Activated CD8-positive, alpha-beta T cell treated with anti-CD3 and anti-CD28 coated beads, Interleukin-2, amount 10 ng/mL, durations not matched to agents 7 days and 5 days (primary cell): ENCODE measurements around the gene FAM168B. TPM values are rescaled to one million over a fixed set of nuclear protein-coding genes. Genes with fewer than 3 reads are reported as not detected.
"Not testable (repeated sequence)": the region's sequence is repeated elsewhere in the genome, so short reads cannot be mapped to it uniquely, and the experiment has no call there.

Experiments used
- ATAC-seq: fragments of 150-1000 bp; cut with Tn5 transposase; one replicate; pipeline ENCODE4 v1.10.0; 2021; ENCODE audit warnings: moderate library complexity
- CTCF ChIA-PET: fragments of 350-600 bp; sonication (Branson Sonifier 250); formaldehyde crosslinking; loops from one replicate; lab custom pipeline; 2021; ENCODE audit warnings: antibody characterized with exemption; lab: Charles Lee
- POLR2A ChIA-PET: fragments of 350-600 bp; sonication (Branson Sonifier 250); formaldehyde crosslinking; loops from one replicate; lab custom pipeline; 2021; ENCODE audit warnings: antibody characterized with exemption; lab: Charles Lee
- DNase-seq: peaks from one replicate; pipeline ENCODE4 v3.0.0-alpha.2; 2020
- H3K27ac Mint-ChIP-seq: one replicate; pipeline ENCODE4 v1.8.0; 2021; ENCODE audit warnings: mild to moderate bottlenecking, mixed read lengths
- H3K27me3 Mint-ChIP-seq: one replicate; pipeline ENCODE4 v1.8.0; 2021; ENCODE audit warnings: low read depth, mixed read lengths
- H3K36me3 Mint-ChIP-seq: one replicate; pipeline ENCODE4 v1.8.0; 2021; ENCODE audit warnings: low read depth, mixed read lengths
- H3K4me1 Mint-ChIP-seq: one replicate; pipeline ENCODE4 v1.8.0; 2021; ENCODE audit warnings: low read depth, mixed read lengths
- H3K4me3 Mint-ChIP-seq: one replicate; pipeline ENCODE4 v1.8.0; 2021; ENCODE audit warnings: mild to moderate bottlenecking, mixed read lengths
- H3K9me3 Mint-ChIP-seq: one replicate; pipeline ENCODE4 v1.8.0; 2022; ENCODE audit warnings: mixed read lengths; ENCODE audit not compliant: insufficient read depth
- total RNA-seq, 2 experiments: library from RNA; stranded (reverse); gene quantifications; one replicate each; pipeline ENCODE4 v1.2.3, GENCODE V29; 2021

The FAM168B gene
- total RNA-seq, 2 experiments from 2014 or later = 50.8 to 51.8 TPM

DNA sequence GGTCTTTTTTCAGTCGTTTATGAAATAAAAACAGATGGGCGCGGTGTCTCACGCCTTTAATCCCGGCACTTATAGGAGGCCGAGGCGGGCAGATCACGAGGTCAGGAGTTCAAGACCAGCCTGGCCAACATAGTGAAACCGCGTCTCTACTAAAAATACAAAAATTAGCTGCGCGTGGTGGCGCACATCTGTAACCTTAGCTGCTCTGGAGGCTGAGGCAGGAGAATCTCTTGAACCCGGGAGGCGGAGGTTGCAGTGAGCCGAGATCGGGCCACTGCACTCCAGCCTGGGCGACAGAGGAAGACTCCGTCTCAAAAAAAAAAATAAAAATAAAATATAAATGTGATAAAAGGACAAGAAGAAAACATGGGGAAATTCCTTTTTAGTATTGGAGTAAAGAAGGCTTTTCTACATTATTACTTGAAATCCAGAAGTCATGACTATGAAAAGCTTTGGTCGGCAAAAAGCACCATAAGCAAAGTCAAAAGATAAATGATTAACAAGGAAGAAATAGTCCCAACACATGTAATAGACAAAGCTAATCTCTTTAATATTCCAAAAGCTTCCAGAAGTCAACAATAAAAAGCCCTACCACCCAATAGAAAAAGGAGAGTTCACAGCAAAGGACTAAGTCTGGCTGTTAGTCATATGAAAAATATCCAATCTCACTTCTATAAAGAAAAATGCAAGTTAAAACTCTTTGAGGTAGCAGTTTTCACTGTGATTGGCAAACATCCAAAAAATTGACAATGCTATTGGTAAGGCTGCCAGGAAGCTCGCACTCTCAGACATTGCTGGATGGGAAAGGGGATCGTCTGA is 1.4 kb upstream of the FAM168B start:
- H3K9me3 Mint-ChIP-seq = no peaks in the 10 kb centered on the region
- peak overlapping the region; percentile 96 for H3K27ac Mint-ChIP-seq
- ChIA-PET CTCF (interaction anchor here (1.2 kb wide), 1 partner anchor 10 kb away, joined by 3 read pairs; the partner anchor contains the start of gene PLEKHB2), POLR2A (interaction anchor here (1.8 to 3.8 kb wide), 3 partner anchors 9 to 53 kb away, joined by 6 to 70 read pairs (median 24); partner anchors contain the start of gene PLEKHB2)
- peak overlapping the region; percentile 90 for H3K4me3 Mint-ChIP-seq
- peaks cover 15% of the 10 kb centered on the region for H3K4me1 Mint-ChIP-seq
- peaks cover 10% of the 10 kb centered on the region for H3K36me3 Mint-ChIP-seq
- ATAC-seq (no peak), DNase-seq (no peak)
- H3K27me3 Mint-ChIP-seq = no peaks in the 10 kb centered on the region

DNA sequence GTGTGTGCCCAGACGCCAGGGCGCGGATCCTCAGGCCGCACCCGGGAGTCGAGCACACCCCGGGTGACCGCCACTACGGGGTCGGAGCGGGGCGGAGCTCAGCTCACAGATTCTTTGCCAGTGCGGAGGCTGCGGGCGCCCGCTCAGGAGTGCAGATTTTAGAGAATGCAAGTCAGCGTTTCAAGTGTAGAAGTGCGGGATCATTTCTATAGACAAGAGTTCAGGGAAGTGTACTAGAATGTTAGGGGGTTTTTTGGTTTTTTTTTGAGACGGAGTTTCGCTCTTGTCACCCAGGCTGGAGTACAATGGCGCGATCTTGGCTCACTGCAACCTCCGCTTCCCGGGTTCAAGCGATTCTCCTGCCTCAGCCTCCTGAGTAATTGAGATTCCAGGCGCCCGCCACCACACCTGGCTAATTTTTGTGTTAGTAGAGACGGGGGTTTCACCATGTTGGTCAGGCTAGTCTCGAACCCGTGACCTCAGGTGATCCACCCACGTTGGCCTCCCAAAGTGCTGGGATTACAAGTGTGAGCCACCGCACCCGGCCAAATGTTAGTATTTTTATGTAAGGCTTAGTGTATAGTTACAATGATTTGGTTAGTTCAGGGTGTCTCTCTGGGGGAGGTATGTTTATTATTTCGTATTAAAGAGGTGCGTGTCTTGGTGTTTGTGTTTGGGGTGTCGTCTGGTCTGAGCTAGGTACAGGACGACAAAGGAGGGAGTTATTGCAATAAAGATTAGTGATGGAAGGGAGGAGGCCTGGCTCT is 619 bp upstream of the FAM168B start:
- ATAC-seq (peak; percentile 87), DNase-seq (peak; percentile 27)
- POLR2A ChIA-PET = interaction anchor here (0.8 to 3.8 kb wide), 9 partner anchors 10 to 83 kb away, joined by 3 to 70 read pairs (median 6); partner anchors contain the start of gene PLEKHB2
- Mint-ChIP-seq H3K27ac (peak overlapping the region; percentile 96), H3K4me3 (peak overlapping the region; percentile 90), H3K36me3 (peaks cover 14% of the 10 kb centered on the region), H3K9me3 (no peaks in the 10 kb centered on the region), H3K4me1 (peaks cover 15% of the 10 kb centered on the region), H3K27me3 (no peaks in the 10 kb centered on the region)
- CTCF ChIA-PET = interaction anchor here (1.2 to 2.5 kb wide), 3 partner anchors 10 to 28 kb away, joined by 3 to 15 read pairs (median 4); partner anchors contain the start of gene PLEKHB2

DNA sequence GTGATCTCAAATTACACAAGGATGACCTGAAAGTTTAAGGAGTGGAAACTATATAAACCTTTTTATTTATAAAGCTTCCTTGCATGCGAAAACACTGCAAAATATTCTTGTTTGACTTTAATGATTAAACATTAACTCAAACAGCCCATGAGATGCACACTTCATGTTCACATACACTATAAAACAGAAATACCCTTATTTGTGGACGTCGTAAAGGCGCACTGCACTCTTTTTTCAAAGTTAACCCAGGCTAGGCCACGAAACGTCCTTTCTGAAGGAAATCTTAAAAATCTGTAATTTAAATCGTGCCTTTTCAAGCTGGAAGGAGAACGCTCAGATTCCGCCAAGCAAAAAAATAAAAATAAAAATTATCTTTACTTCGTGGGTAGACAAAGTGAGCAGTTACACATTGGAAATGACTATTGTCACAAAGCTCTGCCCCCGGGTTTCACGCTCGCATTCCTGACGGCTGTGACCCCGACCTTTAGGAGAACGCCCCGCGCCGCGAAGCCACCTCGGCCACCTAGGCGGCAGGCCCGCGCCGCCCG is 728 bp downstream of the FAM168B start:
- no peaks in the 10 kb centered on the region for H3K27me3 Mint-ChIP-seq
- DNase-seq (no peak), ATAC-seq (no peak)
- H3K4me1 Mint-ChIP-seq = peaks cover 20% of the 10 kb centered on the region
- peaks cover 24% of the 10 kb centered on the region for H3K36me3 Mint-ChIP-seq
- peak overlapping the region; percentile 80 for H3K4me3 Mint-ChIP-seq
- H3K9me3 Mint-ChIP-seq = no peaks in the 10 kb centered on the region
- CTCF ChIA-PET = interaction anchor here (1.2 to 2.5 kb wide), 6 partner anchors 11 to 400 kb away, joined by 4 to 15 read pairs (median 4); partner anchors contain the start of gene PLEKHB2
- H3K27ac Mint-ChIP-seq = peak overlapping the region; percentile 79
- POLR2A ChIA-PET = interaction anchor here (0.7 to 3.8 kb wide), 11 partner anchors 10 to 82 kb away, joined by 3 to 70 read pairs (median 6); partner anchors contain the start of gene PLEKHB2

DNA sequence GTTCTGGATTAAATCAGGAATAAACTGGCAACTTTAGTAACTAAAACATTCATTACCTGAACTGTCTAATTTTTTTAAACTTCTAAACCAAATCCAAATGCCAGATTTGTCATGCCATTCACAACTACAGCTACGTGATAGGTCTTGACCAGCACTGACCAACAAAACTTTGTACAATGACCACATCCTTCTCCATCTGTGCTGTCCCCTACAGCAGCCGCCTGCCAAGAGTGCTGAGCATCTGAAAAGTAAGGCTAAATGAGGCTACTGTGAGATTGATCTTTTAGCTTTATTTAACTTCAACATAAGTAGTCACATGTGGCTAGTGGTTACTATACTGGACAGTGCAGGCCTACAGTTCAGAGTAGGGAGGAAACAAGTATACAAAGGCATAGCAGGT is 7.6 kb downstream of the FAM168B start:
- Mint-ChIP-seq H3K27me3 (no peaks in the 10 kb centered on the region), H3K9me3 (no peaks in the 10 kb centered on the region), H3K36me3 (peaks cover 62% of the 10 kb centered on the region), H3K4me1 (peaks cover 25% of the 10 kb centered on the region), H3K27ac (no peak overlapping the region), H3K4me3 (no peak overlapping the region)
- DNase-seq (no peak), ATAC-seq (no peak)
- POLR2A ChIA-PET = no interaction called here
- CTCF ChIA-PET = no interaction called here

DNA sequence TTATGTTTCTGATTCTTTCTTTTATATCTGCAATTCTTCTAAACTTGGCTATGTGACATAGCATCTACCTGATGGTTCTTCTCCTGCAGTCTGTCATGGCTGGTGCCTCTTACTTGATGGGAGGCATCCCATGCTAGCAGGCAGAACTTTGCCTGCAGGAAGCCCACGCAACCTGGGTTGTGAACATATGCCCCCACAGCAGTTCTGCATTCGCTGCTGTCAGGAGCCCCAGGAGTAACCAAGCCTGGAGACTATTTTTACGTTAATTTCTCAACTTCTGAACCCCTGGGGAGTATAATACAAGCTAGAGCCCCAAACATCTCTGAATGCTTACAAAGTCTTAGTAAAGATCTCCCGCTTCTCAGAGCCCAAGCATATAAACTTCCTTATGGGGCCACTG is 12.1 kb downstream of the FAM168B start:
- Mint-ChIP-seq H3K4me1 (peaks cover 34% of the 10 kb centered on the region), H3K36me3 (peaks cover 68% of the 10 kb centered on the region), H3K4me3 (no peak overlapping the region), H3K27ac (peak overlapping the region; percentile 25), H3K9me3 (no peaks in the 10 kb centered on the region), H3K27me3 (no peaks in the 10 kb centered on the region)
- no peak for DNase-seq
- ATAC-seq = no peak
- ChIA-PET CTCF (interaction anchor here (0.7 to 1.2 kb wide), 2 partner anchors 11 to 70 kb away, joined by 3 to 4 read pairs; no protein-coding TSS in a partner anchor), POLR2A (interaction anchor here (1.0 kb wide), 1 partner anchor 11 kb away, joined by 5 read pairs; no protein-coding TSS in a partner anchor)

DNA sequence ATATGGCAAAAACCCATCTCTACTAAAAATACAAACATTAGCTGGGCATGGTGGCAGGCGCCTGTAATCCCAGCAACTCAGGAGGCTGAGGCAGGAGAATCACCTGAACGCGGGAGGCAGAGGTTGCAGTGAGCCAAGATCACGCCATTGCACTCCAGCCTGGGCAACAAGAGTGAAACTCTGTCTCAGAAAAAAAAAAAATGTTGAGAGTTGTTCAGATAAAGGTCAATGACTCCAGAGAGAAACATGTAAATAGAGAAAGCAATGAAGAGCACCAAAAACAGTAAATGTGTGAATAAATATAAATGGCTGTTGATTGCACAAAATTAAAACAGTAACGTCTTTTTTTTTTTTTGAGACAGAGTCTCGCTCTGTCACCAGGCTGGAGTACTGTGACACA is 13.3 kb downstream of the FAM168B start:
- H3K4me3 Mint-ChIP-seq, H3K9me3 Mint-ChIP-seq, CTCF ChIA-PET, DNase-seq, H3K27me3 Mint-ChIP-seq, ATAC-seq: not testable (repeated sequence)
- Mint-ChIP-seq H3K4me1 (peaks cover 33% of the 10 kb centered on the region), H3K36me3 (peaks cover 65% of the 10 kb centered on the region), H3K27ac (peak overlapping the region; percentile 84)
- POLR2A ChIA-PET = interaction anchor here (0.6 kb wide), 1 partner anchor 76 kb away, joined by 5 read pairs; no protein-coding TSS in a partner anchor

DNA sequence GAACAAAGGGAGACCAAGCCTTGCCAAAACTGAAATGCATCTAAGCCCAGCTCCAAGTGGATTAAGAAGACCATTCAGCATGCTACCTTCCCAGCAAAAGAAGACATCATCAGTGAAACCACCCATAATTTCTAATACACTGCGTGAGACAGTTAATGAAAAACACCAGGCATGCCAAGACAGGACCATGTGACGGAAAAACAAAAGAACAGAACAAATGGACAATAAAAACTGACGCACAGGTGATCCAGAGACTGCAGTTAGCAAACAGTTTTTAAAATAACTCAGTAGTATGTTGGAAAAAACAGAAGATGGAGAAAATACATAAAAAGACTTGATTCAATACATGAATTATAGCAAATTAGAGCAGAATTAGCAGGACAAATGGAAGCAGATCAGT is 15.3 kb downstream of the FAM168B start:
- Mint-ChIP-seq H3K9me3 (no peaks in the 10 kb centered on the region), H3K4me3 (no peak overlapping the region), H3K27me3 (no peaks in the 10 kb centered on the region), H3K36me3 (peaks cover 74% of the 10 kb centered on the region), H3K27ac (peak overlapping the region; percentile 31), H3K4me1 (peaks cover 33% of the 10 kb centered on the region)
- ChIA-PET POLR2A (interaction anchor here (1.5 kb wide), 1 partner anchor 14 kb away, joined by 3 read pairs; no protein-coding TSS in a partner anchor), CTCF (no interaction called here)
- DNase-seq = no peak
- no peak for ATAC-seq

DNA sequence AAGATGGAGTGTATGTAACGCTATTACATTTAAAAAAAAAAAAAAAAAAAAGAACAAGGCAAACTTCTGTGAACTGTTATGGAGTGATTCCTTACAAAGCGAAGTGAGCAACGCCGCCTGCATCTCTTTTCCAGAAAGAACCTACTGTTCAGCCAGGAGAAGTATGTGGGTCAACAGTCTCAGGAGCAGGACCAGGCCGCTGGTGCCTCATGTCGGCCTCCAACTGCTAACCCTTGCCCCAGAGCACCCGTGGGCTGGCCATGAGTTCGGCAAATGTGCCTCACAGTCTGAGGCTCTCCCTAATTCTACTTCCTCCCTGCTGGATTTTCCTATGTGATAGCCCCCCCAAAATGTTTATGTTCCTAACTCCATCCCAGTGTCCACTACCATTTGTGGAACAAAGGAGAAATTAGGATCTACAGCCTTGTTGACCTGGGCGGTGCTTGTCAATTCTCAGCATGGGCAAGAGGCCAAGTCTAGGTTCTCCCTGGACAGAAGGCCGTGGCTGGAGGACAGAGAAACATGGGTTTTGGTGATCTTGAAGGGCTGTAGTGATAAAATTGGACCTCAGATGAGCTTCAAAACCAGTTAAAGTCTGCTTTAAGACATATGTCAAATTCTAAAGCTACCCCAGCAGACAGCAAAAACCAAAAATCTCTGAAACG is 15.9 kb downstream of the FAM168B start:
- H3K4me1 Mint-ChIP-seq = peaks cover 29% of the 10 kb centered on the region
- peaks cover 70% of the 10 kb centered on the region for H3K36me3 Mint-ChIP-seq
- ATAC-seq (no peak), DNase-seq (no peak)
- no peaks in the 10 kb centered on the region for H3K9me3 Mint-ChIP-seq
- H3K27ac Mint-ChIP-seq = no peak overlapping the region
- H3K27me3 Mint-ChIP-seq = no peaks in the 10 kb centered on the region
- POLR2A ChIA-PET = interaction anchor here (1.5 kb wide), 1 partner anchor 15 kb away, joined by 3 read pairs; no protein-coding TSS in a partner anchor
- CTCF ChIA-PET = no interaction called here
- no peak overlapping the region for H3K4me3 Mint-ChIP-seq

DNA sequence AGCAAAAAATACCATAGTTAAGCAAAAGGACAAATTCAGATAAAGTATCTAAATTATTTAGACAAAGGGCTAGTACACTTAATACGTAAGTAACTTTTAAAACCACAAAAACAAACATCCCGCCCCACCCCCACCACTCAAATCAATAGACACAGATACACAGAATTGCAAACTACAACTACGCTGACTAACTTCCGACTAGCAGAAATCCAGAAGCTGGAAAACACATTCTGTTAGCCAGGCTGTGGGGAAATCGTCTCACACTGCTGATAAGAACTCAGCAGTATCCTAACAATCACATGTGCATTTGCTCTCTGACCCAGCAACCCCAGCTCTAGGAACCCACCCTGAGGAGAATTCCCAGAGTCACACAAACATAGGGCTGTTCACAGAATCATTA is 16.6 kb downstream of the FAM168B start:
- no peak overlapping the region for H3K4me3 Mint-ChIP-seq
- peaks cover 70% of the 10 kb centered on the region for H3K36me3 Mint-ChIP-seq
- H3K27ac Mint-ChIP-seq = no peak overlapping the region
- DNase-seq = no peak
- H3K9me3 Mint-ChIP-seq = no peaks in the 10 kb centered on the region
- CTCF ChIA-PET = interaction anchor here (0.9 kb wide), 1 partner anchor 279 kb away, joined by 3 read pairs; no protein-coding TSS in a partner anchor
- ATAC-seq = no peak
- POLR2A ChIA-PET = interaction anchor here (0.6 kb wide), 1 partner anchor 200 kb away, joined by 3 read pairs; no protein-coding TSS in a partner anchor
- peaks cover 29% of the 10 kb centered on the region for H3K4me1 Mint-ChIP-seq
- no peaks in the 10 kb centered on the region for H3K27me3 Mint-ChIP-seq

DNA sequence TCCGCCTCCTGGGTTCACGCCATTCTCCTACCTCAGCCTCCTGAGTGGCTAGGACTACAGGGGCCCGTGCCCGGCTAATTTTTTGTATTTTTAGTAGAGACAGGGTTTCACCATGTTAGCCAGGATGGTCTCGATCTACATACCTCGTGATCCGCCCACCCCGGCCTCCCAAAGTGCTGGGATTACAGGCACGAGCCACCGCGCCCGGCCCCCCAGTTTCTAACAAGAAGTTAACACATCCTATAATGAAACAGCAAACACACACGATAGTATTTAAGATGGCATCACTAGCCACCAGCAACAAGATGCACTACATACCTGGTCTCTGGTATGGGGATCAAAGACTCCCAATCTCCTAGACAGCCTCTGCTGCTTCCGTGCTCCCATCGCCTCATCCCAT is 17.7 kb downstream of the FAM168B start:
- H3K4me3 Mint-ChIP-seq, H3K27me3 Mint-ChIP-seq, CTCF ChIA-PET, POLR2A ChIA-PET, ATAC-seq, DNase-seq, H3K27ac Mint-ChIP-seq, H3K9me3 Mint-ChIP-seq: not testable (repeated sequence)
- Mint-ChIP-seq H3K4me1 (peaks cover 21% of the 10 kb centered on the region), H3K36me3 (peaks cover 66% of the 10 kb centered on the region)
